C4-2B (cell line): ENCODE data around the gene RTKN2.

ENCODE experiments used
- CTCF ChIP-seq: fragments of 450-650 bp; conservative IDR thresholded peaks from 2 replicates; pipeline ENCODE4 v1.5.1; 2017; ENCODE audit warnings: mild to moderate bottlenecking
- ZFX ChIP-seq: fragments of 450-650 bp; IDR thresholded peaks from 2 replicates; pipeline ENCODE4 v1.6.1; 2017

- TF ChIP-seq CTCF (no peak), ZFX (no peak)
Measured at GRCh38 chr10:62234077-62234605, 34.5 kb downstream of the RTKN2 start.
